ENCODE measurements around the gene ELP6. TPM values are rescaled to one million over a fixed set of nuclear protein-coding genes. Genes with fewer than 3 reads are reported as not detected.
A peak's percentile ranks its signal among the peaks of the same experiment; 100 is the strongest.
"Not testable (repeated sequence)": the region's sequence is repeated elsewhere in the genome, so short reads cannot be mapped to it uniquely, and the experiment has no call there.

The ELP6 gene
- total and polyA plus RNA-seq, 8 donors, result 6.2 to 28.3 (median 18.0) TPM; not detected in 1

- Histone ChIP-seq H3K27me3 (no peaks in the 10 kb centered on the region), H3K9me3 (no peaks in the 10 kb centered on the region), H3K4me3 (no peak overlapping the region), H3K36me3 (no peaks in the 10 kb centered on the region), H3K4me1 (peaks cover 18 to 45% (median 37%) of the 10 kb centered on the region in 4 donors), H3K27ac (no peak overlapping the region)
- DNase-seq, result peak in 1 of 2 donors; percentile 28
- 29 to 52% (median 33%) methylated on average over 3 of the region's 3 CpGs for WGBS, 5 donors
- intact Hi-C loops (cut with DNase I; ENCODE audit: low total_unique reads), result no loop called here
- no peak for TF ChIP-seq CTCF (IDR thresholded peaks at IDR 0.05)
- TF ChIP-seq POLR2AphosphoS5 (IDR thresholded peaks at IDR 0.05), result no peak
- TF ChIP-seq EP300 (IDR thresholded peaks at IDR 0.05), result no peak
- no peak for TF ChIP-seq POLR2A (IDR thresholded peaks at IDR 0.05)
Measured at GRCh38 chr3:47473391-47473790, 40.1 kb downstream of the ELP6 start.

DNA sequence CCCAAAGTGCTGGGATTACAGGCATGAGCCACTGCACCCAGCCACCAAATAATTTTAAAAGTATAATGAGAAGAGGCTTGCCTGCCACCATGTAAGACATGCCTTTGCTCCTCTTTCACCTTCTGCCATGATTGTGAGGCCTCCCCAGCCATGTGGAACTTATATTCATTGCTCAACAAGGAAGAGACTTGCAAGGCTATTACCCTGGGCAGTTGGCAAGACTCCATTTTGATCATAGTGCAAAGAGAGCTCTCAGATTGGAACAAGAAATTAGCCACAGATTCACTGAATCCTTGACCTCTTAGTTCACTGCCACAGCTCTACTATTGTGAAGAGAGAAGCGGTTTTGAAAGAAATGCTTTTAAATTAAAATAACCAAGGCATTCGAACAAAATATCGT is 43.9 kb downstream of the ELP6 start:
- 82 to 93% (median 86%) methylated on average over 3 of the region's 3 CpGs for WGBS, 5 donors
- H3K27ac ChIP-seq, result no peak overlapping the region
- H3K9me3 ChIP-seq, result no peaks in the 10 kb centered on the region
- no peaks in the 10 kb centered on the region for H3K36me3 ChIP-seq
- TF ChIP-seq POLR2AphosphoS5 (IDR thresholded peaks at IDR 0.05) (no peak), CTCF (IDR thresholded peaks at IDR 0.05) (no peak), POLR2A (IDR thresholded peaks at IDR 0.05) (no peak)
- intact Hi-C loops (cut with DNase I; ENCODE audit: low total_unique reads), result no loop called here
- peaks cover 7 to 35% (median 24%) of the 10 kb centered on the region in 4 donors for H3K4me1 ChIP-seq
- H3K4me3 ChIP-seq, result no peak overlapping the region
- no peaks in the 10 kb centered on the region for H3K27me3 ChIP-seq
- no peak for DNase-seq

GRCh38 chr3:47468315-47468714 is 45.2 kb downstream of the ELP6 start:
- DNase-seq; H3K27ac ChIP-seq; H3K27me3 ChIP-seq; intact Hi-C loops (cut with DNase I; ENCODE audit: low total_unique reads); H3K4me3 ChIP-seq; H3K36me3 ChIP-seq; H3K9me3 ChIP-seq: not testable (repeated sequence)
- WGBS, 5 donors, result 85 to 100% (median 96%) methylated on average over 1 of the region's 1 CpG
- peaks cover under 1 to 26% (median 15%) of the 10 kb centered on the region in 4 donors for H3K4me1 ChIP-seq

DNA sequence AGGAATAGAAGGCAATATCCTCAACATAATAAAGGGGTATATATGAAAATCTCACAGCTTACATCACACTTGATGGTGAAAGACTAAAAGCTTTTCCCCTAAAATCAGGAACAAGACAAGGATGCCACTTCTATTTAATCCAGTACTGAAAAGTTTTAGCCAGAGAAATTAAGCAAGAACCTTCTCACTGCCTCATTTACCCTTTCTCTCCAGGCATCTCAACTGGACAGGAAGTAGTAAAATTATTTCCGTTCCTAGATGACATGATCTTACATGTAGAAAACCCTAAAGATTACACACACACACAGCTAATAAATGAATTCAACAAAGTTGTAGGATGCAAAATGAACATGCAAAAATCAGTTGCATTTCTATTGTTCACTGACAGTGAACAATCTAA is 48.9 kb downstream of the ELP6 start:
- no peak for DNase-seq
- Histone ChIP-seq H3K27me3 (no peaks in the 10 kb centered on the region), H3K36me3 (no peaks in the 10 kb centered on the region), H3K9me3 (peaks cover 0 to 5% (median 2%) of the 10 kb centered on the region in 4 donors), H3K27ac (no peak overlapping the region), H3K4me1 (peaks cover under 1 to 42% (median 17%) of the 10 kb centered on the region in 4 donors), H3K4me3 (no peak overlapping the region)
- 74 to 93% (median 81%) methylated on average over 1 of the region's 1 CpG for WGBS, 5 donors
- intact Hi-C loops (cut with DNase I; ENCODE audit: low total_unique reads), result no loop called here
- TF ChIP-seq EP300 (IDR thresholded peaks at IDR 0.05), result no peak
- no peak for TF ChIP-seq POLR2AphosphoS5 (IDR thresholded peaks at IDR 0.05)
- no peak for TF ChIP-seq POLR2A (IDR thresholded peaks at IDR 0.05)
- TF ChIP-seq CTCF (IDR thresholded peaks at IDR 0.05), result no peak

- DNase-seq; H3K27me3 ChIP-seq; H3K9me3 ChIP-seq; intact Hi-C loops (cut with DNase I; ENCODE audit: low total_unique reads); H3K27ac ChIP-seq; H3K4me3 ChIP-seq; H3K36me3 ChIP-seq: not testable (repeated sequence)
- 78 to 85% (median 82%) methylated on average over 9 of the region's 9 CpGs for WGBS, 5 donors
- peaks cover 7 to 48% (median 26%) of the 10 kb centered on the region in 4 donors for H3K4me1 ChIP-seq
Measured at GRCh38 chr3:47459534-47460085, 53.9 kb downstream of the ELP6 start.
